Mesodermal cell (in vitro differentiated cells): ENCODE measurements around the gene CSF1R.
"Not testable (repeated sequence)": the region's sequence is repeated elsewhere in the genome, so short reads cannot be mapped to it uniquely, and the experiment has no call there.

Experiments used
- H3K27ac ChIP-seq: 2 replicates; pipeline ENCODE4 v1.7.0; 2013; ENCODE audit warnings: mild to moderate bottlenecking, low read depth, low read length, moderate library complexity; ENCODE audit not compliant: severe bottlenecking
- H3K36me3 ChIP-seq: 2 replicates; pipeline ENCODE4 v1.7.1; 2013; ENCODE audit warnings: mild to moderate bottlenecking, low read length, moderate library complexity; ENCODE audit not compliant: control insufficient read depth, insufficient read depth
- H3K4me1 ChIP-seq: one replicate; pipeline ENCODE4 v1.7.1; 2013; ENCODE audit warnings: mild to moderate bottlenecking, low read length; ENCODE audit not compliant: insufficient read depth, control insufficient read depth, poor library complexity, severe bottlenecking
- H3K4me3 ChIP-seq: 2 replicates; pipeline ENCODE4 v1.7.0; 2013; ENCODE audit warnings: low read length, control low read depth, mild to moderate bottlenecking; ENCODE audit not compliant: insufficient read depth, poor library complexity, severe bottlenecking; ENCODE audit errors: extremely low read depth
- H3K9me3 ChIP-seq: 2 replicates; pipeline ENCODE4 v1.7.1; 2013; ENCODE audit warnings: mild to moderate bottlenecking, low read length, moderate library complexity; ENCODE audit not compliant: control insufficient read depth
- WGBS, 2 experiments: methylation state at CpG; one replicate each; pipeline ENCODE4 v1.1.5; 2013; ENCODE audit warnings: missing lambda C conversion rate in 2 of 2; ENCODE audit not compliant: insufficient coverage in 2 of 2; 5-methylcytosine and 5-hydroxymethylcytosine counted together

Gene CSF1R

DNA sequence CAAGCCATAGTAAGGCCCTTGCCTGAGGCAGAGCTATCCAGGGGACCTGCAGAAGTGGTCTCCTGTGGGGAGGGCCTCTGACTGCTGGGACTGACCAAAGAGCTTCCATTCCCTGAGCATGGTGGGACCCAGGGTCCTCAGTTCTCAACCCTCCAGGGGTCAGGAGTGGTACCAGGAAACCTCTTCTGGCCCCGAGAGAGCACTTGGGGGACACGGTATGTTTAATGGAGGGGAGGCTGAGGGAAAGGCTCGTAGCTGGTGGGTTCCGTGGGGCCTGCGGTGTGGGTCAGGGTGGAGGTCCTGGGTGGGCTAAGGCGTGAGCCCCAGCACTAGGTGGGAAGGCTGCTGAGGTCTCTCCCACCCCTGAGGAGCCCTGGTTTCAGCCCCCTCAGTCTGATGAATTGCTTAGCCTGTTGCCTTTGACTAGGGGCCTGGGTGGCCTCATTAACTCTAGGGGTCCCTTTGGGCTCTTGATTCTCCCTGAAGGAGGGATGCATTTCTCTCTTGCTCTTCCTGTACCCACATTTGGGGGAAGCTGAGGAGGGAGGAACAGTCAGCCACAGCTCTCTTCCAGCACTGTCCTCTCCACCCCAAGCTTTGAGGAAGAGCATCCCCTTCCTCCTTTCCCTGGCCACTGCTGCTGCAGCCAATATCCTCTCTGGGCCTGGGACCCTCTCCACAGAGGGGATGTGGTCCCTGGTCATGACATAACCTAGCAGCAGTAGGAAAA lies 34.0 kb downstream of the CSF1R start:
- 87 to 94% methylated on average over 3 of the region's 6 CpGs for WGBS, 2 experiments
- Histone ChIP-seq H3K36me3 (peaks cover 82% of the 10 kb centered on the region), H3K4me1 (peaks cover 13% of the 10 kb centered on the region), H3K4me3 (no peak overlapping the region), H3K27ac (no peak overlapping the region), H3K9me3 (no peaks in the 10 kb centered on the region)

DNA sequence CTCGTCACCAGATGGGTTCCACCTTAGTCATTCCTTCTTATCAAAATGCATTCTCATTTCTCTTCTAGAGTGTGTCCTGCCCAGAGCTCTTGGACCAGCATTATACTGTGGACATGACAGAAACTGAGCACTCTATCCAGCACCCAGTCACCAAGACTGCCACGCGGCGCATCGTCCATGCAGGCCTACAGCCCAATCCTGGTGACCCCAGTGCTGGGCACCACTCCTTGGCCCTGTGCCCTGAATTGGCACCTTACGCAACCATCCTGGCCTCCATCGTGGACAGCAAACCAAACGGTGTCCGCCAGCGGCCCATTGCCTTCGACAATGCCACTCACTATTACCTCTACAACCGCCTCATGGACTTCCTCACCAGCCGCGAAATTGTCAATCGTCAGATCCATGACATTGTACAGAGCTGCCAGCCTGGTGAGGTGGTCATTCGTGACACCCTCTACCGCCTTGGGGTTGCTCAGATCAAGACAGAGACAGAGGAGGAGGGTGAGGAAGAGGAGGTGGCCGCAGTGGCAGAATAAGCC lies 34.6 kb downstream of the CSF1R start:
- 87 to 89% methylated on average over 11 to 12 of the region's 18 CpGs for WGBS, 2 experiments
- H3K4me3 ChIP-seq: no peak overlapping the region
- H3K4me1 ChIP-seq: peaks cover 13% of the 10 kb centered on the region
- H3K36me3 ChIP-seq: peaks cover 88% of the 10 kb centered on the region
- no peak overlapping the region for H3K27ac ChIP-seq
- no peaks in the 10 kb centered on the region for H3K9me3 ChIP-seq

DNA sequence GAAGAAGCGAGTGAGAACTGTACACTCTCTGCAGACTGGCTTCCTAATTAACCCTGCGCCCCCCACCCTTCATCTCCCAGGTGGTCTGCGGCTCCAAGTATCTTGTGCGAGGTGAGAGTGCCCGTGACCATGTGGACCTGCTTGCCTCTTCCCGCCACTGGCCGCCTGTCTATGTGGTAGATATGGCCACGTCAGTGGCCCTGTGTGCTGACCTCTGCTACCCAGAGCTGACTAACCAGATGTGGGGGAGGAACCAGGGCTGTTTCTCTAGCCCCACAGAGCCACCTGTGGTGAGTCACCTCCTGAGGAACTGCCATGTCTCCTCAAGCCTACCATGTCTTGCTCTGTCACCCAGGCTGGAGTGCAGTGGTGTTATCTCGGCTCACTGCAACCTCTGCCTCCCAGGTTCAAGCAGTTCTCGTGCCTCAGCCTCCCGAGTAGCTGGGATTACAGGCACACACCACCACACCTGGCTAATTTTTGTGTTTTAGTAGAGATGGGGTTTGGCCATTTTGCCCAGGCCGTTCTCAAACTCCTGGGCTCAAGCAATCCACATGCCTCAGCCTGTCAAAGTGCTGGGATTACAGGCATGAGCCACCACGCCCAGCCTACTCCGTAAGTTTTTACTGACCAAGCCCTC lies 36.1 kb downstream of the CSF1R start:
- 91 to 93% methylated on average over 10 to 12 of the region's 14 CpGs for WGBS, 2 experiments
- H3K27ac ChIP-seq, H3K9me3 ChIP-seq, H3K4me3 ChIP-seq: not testable (repeated sequence)
- Histone ChIP-seq H3K4me1 (peaks cover 13% of the 10 kb centered on the region), H3K36me3 (peaks cover 94% of the 10 kb centered on the region)

DNA sequence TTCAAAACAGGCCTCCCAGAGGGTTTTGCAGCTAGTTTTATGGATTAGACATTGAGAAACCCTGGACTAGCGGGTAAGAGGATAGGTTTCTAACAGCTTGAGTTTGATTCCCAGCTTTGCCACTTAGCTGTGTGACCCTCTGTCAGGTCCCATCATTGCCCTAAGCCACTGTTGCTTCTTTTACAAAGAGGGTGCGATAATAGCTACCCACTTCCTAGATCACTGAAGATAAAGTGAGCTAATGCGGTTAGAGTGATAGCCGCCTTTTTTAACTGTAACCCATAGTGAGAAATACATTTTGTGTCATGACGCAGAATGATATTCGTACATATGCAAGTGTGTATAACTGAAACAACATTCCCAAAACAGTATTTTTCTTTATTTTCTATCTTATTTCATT lies 40.3 kb downstream of the CSF1R start:
- Histone ChIP-seq H3K4me1 (peaks cover 15% of the 10 kb centered on the region), H3K36me3 (peaks cover 95% of the 10 kb centered on the region), H3K4me3 (no peak overlapping the region), H3K27ac (no peak overlapping the region), H3K9me3 (no peaks in the 10 kb centered on the region)
- WGBS, 2 experiments: 80 to 100% methylated on average over 1 of the region's 6 CpGs

DNA sequence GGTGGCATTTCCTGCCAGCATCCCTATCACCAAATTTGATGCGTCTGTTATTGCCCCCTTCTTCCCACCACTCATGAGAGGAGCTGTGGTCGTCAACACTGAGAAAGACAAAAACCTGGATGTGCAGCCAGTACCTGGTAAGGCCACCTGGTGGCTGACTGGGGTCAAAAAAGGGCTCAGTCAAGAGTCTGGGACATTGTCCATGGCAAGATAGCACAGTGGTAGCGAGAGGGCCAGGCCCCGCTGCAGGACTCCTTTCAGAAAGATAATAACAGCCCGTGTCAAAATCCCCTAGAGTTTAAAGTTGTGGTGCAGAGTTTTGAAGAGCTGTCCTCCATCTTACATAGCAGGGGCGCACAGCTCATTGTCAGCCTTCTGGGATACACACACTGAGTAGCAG lies 40.8 kb downstream of the CSF1R start:
- H3K36me3 ChIP-seq: peaks cover 95% of the 10 kb centered on the region
- H3K4me3 ChIP-seq: no peak overlapping the region
- H3K4me1 ChIP-seq: peaks cover 15% of the 10 kb centered on the region
- H3K9me3 ChIP-seq: no peaks in the 10 kb centered on the region
- H3K27ac ChIP-seq: no peak overlapping the region
- 81 to 96% methylated on average over 3 to 6 of the region's 6 CpGs for WGBS, 2 experiments

DNA sequence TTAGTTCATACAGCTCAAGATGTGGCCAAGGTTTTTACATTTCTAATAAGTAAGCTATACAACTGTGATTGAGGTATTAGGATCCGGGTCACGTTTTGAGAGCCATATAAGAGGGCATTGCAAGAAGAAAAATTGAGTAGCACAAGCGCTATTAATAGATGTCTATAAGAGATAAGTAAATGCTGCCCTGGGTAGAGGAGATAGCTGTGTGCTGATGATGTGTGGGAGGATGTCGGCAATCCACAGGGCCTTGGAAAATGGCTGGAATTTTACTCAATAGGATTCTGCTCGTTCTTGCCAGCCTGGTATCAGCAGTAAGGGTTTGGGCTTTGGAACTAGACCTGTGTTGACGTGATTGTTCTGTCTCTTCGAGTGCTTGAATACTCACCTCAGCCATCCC lies 41.6 kb downstream of the CSF1R start:
- 92% methylated on average over 5 to 6 of the region's 7 CpGs for WGBS, 2 experiments
- Histone ChIP-seq H3K4me1 (peaks cover 15% of the 10 kb centered on the region), H3K36me3 (peaks cover 91% of the 10 kb centered on the region), H3K4me3 (no peak overlapping the region), H3K9me3 (no peaks in the 10 kb centered on the region), H3K27ac (no peak overlapping the region)

DNA sequence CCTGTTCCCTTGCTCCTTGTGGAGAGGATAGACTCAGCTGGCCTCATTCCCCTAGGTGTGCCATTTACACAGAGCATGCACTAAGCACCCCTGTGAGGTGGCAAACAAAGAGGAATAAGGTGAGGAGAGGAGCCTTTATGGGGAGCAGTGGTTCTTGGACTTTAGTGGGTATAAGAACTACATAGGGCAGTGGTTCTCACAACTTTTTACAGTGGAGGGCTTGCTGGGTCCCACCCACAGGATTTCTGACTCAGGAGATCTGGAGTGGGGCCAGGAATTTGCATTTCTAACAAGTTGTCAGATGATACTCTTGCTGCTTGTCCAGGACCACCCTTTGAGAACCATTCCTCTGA lies 42.0 kb downstream of the CSF1R start:
- no peak overlapping the region for H3K4me3 ChIP-seq
- H3K36me3 ChIP-seq: peaks cover 87% of the 10 kb centered on the region
- H3K27ac ChIP-seq: no peak overlapping the region
- peaks cover 15% of the 10 kb centered on the region for H3K4me1 ChIP-seq
- no peaks in the 10 kb centered on the region for H3K9me3 ChIP-seq

DNA sequence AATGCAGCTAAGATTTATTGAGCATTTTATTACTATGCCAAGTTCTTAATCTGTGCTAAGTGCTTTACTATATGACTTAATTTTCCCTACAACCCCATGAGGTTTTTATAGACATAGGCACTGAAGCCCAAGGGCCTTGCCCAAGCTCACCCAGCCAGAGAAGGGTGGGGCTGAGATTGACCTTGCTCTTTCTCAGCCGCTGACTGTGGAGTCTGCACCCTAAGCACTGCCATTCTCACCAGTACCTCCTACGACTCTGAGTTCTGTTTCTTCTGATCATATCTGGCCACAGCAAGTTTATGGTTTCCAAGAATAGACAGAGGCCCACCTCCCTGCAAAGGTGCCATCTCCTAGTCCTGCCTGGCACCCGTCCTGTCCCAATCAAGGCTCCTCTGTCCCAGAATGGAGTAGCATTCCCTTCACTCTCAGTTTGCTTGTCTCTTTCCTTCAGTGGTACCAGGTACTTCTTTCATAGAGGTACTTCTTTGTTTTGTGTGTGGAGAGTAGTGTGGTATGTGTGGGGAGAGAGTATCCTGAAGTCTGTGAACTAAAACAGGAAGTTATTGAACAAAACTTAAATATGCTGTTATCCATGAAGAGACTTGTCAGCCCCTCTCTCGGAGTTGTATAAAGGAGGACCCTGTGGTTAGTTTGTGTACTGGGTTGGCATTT lies 42.6 kb downstream of the CSF1R start:
- Histone ChIP-seq H3K27ac (no peak overlapping the region), H3K36me3 (peaks cover 86% of the 10 kb centered on the region), H3K4me1 (peaks cover 15% of the 10 kb centered on the region), H3K4me3 (no peak overlapping the region), H3K9me3 (no peaks in the 10 kb centered on the region)
- 86 to 96% methylated on average over 2 of the region's 4 CpGs for WGBS, 2 experiments

DNA sequence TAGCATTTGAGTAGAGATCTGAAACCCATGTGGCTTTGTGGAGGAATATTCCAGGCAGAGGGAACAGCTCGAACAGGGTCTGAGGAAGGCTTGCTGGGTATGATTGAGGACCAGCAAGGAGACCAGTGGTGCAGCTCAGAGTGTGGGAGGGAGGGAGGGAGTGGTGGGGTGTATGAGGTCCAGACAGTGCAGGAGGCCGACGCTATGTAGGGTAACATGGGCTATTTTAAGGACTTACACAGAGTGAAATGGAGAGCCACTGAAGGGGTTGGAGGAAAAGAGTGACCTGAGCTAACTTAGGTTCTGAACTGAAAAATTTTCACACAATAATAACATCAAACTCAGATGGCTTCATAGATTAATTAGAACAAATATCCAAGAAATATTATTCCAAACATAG lies 43.9 kb downstream of the CSF1R start:
- no peaks in the 10 kb centered on the region for H3K9me3 ChIP-seq
- H3K4me3 ChIP-seq: no peak overlapping the region
- WGBS, 2 experiments: 87 to 93% methylated on average over 3 of the region's 3 CpGs
- no peak overlapping the region for H3K27ac ChIP-seq
- peaks cover 15% of the 10 kb centered on the region for H3K4me1 ChIP-seq
- peaks cover 85% of the 10 kb centered on the region for H3K36me3 ChIP-seq

DNA sequence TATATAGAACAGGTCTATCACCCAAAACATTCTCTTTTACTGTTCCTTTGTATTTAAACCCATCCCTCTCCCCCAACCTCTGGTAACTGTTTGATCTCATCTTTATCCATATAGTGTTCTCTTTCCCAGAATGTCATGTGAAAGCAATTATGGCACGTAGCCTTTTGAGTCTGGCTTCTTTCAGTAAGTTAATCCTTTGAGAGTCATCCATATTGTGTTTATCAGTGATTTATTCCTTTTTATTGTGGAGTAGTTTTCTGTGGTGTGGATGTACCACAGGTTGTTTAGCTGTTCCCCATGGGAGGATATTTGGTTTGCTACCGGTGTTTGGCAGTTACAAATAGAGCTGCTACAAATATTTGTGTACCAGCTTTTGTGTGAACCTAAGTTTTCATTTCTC lies 47.8 kb downstream of the CSF1R start:
- H3K4me3 ChIP-seq: no peak overlapping the region
- H3K4me1 ChIP-seq: peaks cover 6% of the 10 kb centered on the region
- peaks cover 87% of the 10 kb centered on the region for H3K36me3 ChIP-seq
- WGBS, 2 experiments: 88 to 90% methylated on average over 1 to 2 of the region's 2 CpGs
- H3K9me3 ChIP-seq: no peaks in the 10 kb centered on the region
- H3K27ac ChIP-seq: no peak overlapping the region

DNA sequence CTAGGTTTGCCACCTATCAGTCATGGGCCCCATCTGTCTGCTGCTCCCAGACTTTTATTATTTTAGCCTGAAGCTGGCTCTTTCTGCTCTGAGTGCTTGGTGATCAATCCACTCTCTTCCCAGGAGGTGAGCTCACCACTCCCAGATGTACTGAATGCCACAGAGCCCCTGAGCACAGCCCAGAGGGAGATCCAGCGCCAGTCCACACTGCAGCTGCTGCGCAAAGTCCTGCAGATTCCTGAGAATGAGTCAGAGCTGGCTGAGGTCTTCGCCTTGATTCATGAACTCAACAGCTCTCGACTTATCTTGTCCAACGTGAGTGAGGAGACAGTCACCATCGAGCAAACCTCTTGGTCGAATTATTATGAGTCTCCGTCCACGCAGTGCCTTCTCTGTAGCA lies 49.8 kb downstream of the CSF1R start:
- H3K36me3 ChIP-seq: peaks cover 89% of the 10 kb centered on the region
- H3K27ac ChIP-seq: peak overlapping the region; percentile 41
- peaks cover 5% of the 10 kb centered on the region for H3K4me1 ChIP-seq
- H3K4me3 ChIP-seq: no peak overlapping the region
- 92 to 96% methylated on average over 7 to 9 of the region's 9 CpGs for WGBS, 2 experiments
- no peaks in the 10 kb centered on the region for H3K9me3 ChIP-seq
